ENCODE measurements around the gene DLX1.

DNA sequence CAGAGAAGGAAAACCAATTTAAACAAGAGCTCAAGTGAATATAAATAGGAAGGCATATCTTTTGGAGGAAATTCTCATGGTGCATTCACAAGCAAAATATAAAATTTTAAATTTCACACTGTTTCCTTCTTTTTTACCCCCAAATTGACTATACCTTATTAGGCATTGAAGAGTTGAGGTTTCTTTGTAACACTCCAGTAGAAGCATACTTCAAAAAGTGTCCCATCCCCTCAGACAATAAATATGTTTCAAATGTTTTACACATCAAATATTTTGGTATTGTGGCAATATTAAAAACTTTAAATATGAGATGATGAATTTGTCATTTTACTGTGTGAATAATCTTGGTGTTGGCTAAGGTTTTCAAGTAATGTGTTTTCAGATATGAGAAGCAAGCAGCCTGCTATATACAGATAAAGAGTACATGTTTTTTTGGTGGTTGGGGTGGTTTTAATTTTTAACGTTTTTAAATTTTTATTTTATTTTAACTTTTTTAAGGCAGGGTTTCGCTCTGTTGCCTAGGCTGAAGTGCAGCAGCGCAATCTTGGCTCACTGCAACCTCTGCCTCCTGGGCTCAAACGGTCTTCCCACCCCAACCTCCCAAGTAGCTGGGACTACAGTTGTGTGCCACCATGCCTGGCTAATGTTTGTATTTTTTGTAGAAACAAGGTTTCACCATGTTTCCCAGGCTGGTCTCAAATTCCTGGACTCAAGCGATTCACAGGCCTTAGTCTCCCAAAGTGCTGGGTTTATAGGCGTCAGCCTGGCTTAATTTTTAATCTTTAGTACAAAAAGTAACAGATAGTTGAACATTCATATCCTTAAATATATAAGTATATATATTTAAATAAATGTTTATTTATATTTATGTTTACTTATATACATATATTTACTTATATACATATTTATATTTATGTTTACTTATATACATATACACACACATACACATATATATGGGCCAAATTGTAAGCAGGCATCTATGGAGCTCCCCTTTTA lies 36.5 kb upstream of the DLX1 start:
- TF ChIP-seq EZH2 (IDR thresholded peaks at IDR 0.05; ENCODE audit: insufficient read depth, poor library complexity, severe bottlenecking) (no peak), EZH2phosphoT487 (IDR thresholded peaks at IDR 0.05; ENCODE audit: insufficient read depth, low read depth) (no peak)

All from GM23248 (cell line).